Activated CD8-positive, alpha-beta T cell treated with anti-CD3 and anti-CD28 coated beads for 36 hours (primary cell): ENCODE data around the gene PLXNB1. TPM values are rescaled to one million over a fixed set of nuclear protein-coding genes. Genes with fewer than 3 reads are reported as not detected.

Experiments used
- ATAC-seq: fragments of 200-7000 bp; cut with Tn5 transposase; one replicate; pipeline ENCODE4 v1.10.0; 2021; ENCODE audit warnings: mild to moderate bottlenecking, moderate library complexity
- CTCF ChIA-PET: fragments of 350-600 bp; sonication (Branson Sonifier 250); formaldehyde crosslinking; loops from one replicate; lab custom pipeline; 2021; ENCODE audit warnings: antibody characterized with exemption; lab: Charles Lee
- POLR2A ChIA-PET: fragments of 350-600 bp; sonication (Branson Sonifier 250); formaldehyde crosslinking; loops from one replicate; lab custom pipeline; 2021; ENCODE audit warnings: antibody characterized with exemption; lab: Charles Lee
- DNase-seq: peaks from one replicate; pipeline ENCODE4 v3.0.0-alpha.2; 2020
- H3K27ac Mint-ChIP-seq: one replicate; pipeline ENCODE4 v1.8.0; 2021; ENCODE audit warnings: mild to moderate bottlenecking, mixed read lengths
- H3K27me3 Mint-ChIP-seq: one replicate; pipeline ENCODE4 v1.8.0; 2021; ENCODE audit warnings: mixed read lengths
- H3K36me3 Mint-ChIP-seq: one replicate; pipeline ENCODE4 v1.8.0; 2021; ENCODE audit warnings: low read depth, mixed read lengths
- H3K4me1 Mint-ChIP-seq: one replicate; pipeline ENCODE4 v1.8.0; 2021; ENCODE audit warnings: low read depth, mixed read lengths
- H3K4me3 Mint-ChIP-seq: one replicate; pipeline ENCODE4 v1.8.0; 2021; ENCODE audit warnings: mild to moderate bottlenecking, moderate library complexity, mixed read lengths
- H3K9me3 Mint-ChIP-seq: one replicate; pipeline ENCODE4 v1.8.0; 2021; ENCODE audit warnings: mixed read lengths
- CTCF ChIP-seq: fragments of 200-600 bp; IDR thresholded peaks from one replicate; pipeline ENCODE4 v1.8.0; 2022; ENCODE audit warnings: antibody characterized with exemption, mild to moderate bottlenecking
- intact Hi-C: fragments of 100-400 bp; cut with micrococcal nuclease; formaldehyde crosslinking; loops from one replicate; pipeline ENCODE4 v1.10.0; 2022
- total RNA-seq, 2 experiments: library from RNA; stranded (reverse); gene quantifications; one replicate each; pipeline ENCODE4 v1.2.3, GENCODE V29; 2021

Gene PLXNB1
- total RNA-seq, 2 experiments from 2014 or later: 3.7 TPM

GRCh38 chr3:48430708-48431101, 819 bp upstream of the PLXNB1 start:
- Mint-ChIP-seq H3K27me3 (peaks cover 6% of the 10 kb centered on the region), H3K4me1 (peaks cover 7% of the 10 kb centered on the region), H3K36me3 (peaks cover 12% of the 10 kb centered on the region), H3K9me3 (no peaks in the 10 kb centered on the region), H3K27ac (no peak overlapping the region), H3K4me3 (peak overlapping the region; percentile 72)
- intact Hi-C loops: no loop called here
- DNase-seq (no peak), ATAC-seq (no peak)
- ChIA-PET CTCF (no interaction called here), POLR2A (interaction anchor here (1.3 to 2.4 kb wide), 3 partner anchors 9 to 40 kb away, joined by 4 to 8 read pairs (median 4); partner anchors contain the start of genes CCDC51 and TMA7)
- TF ChIP-seq CTCF: no peak

- TF ChIP-seq CTCF: no peak
- intact Hi-C loops: no loop called here
- CTCF ChIA-PET: no interaction called here
- peaks cover 12% of the 10 kb centered on the region for H3K36me3 Mint-ChIP-seq
- no peaks in the 10 kb centered on the region for H3K9me3 Mint-ChIP-seq
- POLR2A ChIA-PET: interaction anchor here (0.6 to 2.4 kb wide), 4 partner anchors 10 to 41 kb away, joined by 3 to 8 read pairs (median 4); partner anchors contain the start of genes CCDC51 and TMA7
- H3K27ac Mint-ChIP-seq: no peak overlapping the region
- peak; percentile 76 for ATAC-seq
- H3K4me1 Mint-ChIP-seq: peaks cover 7% of the 10 kb centered on the region
- peaks cover 6% of the 10 kb centered on the region for H3K27me3 Mint-ChIP-seq
- DNase-seq: peak; percentile 45
- H3K4me3 Mint-ChIP-seq: peak overlapping the region; percentile 72
Measured at GRCh38 chr3:48429317-48429959, 448 bp downstream of the PLXNB1 start.

GRCh38 chr3:48428572-48429316, 1.1 kb downstream of the PLXNB1 start:
- peaks cover 10% of the 10 kb centered on the region for H3K36me3 Mint-ChIP-seq
- ChIA-PET CTCF (no interaction called here), POLR2A (interaction anchor here (2.4 kb wide), 1 partner anchor 11 kb away, joined by 8 read pairs; the partner anchor contains the start of genes CCDC51 and TMA7)
- H3K27ac Mint-ChIP-seq: no peak overlapping the region
- peak overlapping the region; percentile 25 for H3K4me3 Mint-ChIP-seq
- H3K4me1 Mint-ChIP-seq: peaks cover 4% of the 10 kb centered on the region
- no peak for TF ChIP-seq CTCF
- ATAC-seq (peak; percentile 49), DNase-seq (no peak)
- intact Hi-C loops: no loop called here
- H3K27me3 Mint-ChIP-seq: peaks cover 6% of the 10 kb centered on the region
- H3K9me3 Mint-ChIP-seq: no peaks in the 10 kb centered on the region

- no peak for TF ChIP-seq CTCF
- Mint-ChIP-seq H3K4me3 (peak overlapping the region; percentile 25), H3K9me3 (no peaks in the 10 kb centered on the region), H3K4me1 (peaks cover 4% of the 10 kb centered on the region), H3K27me3 (peaks cover 6% of the 10 kb centered on the region), H3K36me3 (peaks cover 10% of the 10 kb centered on the region), H3K27ac (no peak overlapping the region)
- CTCF ChIA-PET: interaction anchor here (1.0 to 2.9 kb wide), 2 partner anchors 8 to 18 kb away, joined by 3 to 17 read pairs; partner anchors contain the start of gene ATRIP
- intact Hi-C loops: no loop called here
- POLR2A ChIA-PET: interaction anchor here (2.4 kb wide), 1 partner anchor 11 kb away, joined by 8 read pairs; the partner anchor contains the start of genes CCDC51 and TMA7
- no peak for ATAC-seq
- no peak for DNase-seq
Measured at GRCh38 chr3:48428088-48428571, 1.8 kb downstream of the PLXNB1 start.
